ENCODE measurements around the gene CHST9.

The CHST9 gene

DNA sequence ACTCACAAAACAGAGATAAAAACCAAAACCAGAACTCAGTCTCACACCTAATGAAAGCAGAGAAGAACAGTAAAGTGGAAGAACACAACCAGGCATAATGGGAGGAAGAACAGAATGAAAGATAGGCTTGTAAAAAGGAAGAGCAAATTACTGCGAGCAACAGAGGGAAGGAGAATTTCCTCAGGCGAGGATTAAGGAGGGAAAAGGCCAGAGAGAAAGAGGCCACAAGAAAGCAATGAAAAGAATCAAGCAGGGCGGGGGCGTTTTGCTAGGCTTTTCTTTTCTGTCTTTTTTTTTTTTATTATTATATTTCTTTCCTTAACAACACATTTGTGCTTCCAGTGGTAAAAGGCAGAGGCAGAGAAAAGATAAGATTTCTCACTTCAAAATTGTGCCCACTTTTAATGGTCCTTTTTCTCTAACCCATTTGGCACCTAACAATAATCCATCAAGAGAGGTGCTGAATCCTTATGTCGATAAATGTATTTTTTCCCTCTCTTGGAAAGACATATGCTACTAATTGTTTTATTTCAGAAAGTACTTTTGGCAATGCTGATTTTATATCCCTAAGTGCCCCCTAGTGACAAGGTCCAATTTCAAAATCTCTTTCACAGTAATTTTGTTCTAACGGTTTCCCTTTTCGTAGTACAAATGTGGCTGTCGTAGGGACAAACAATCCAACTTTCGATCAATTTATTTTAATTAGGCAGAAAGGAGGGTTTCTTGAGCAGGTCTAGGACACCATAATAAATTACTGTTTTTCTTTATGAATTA is 180.9 kb downstream of the CHST9 start:
- no peak overlapping the region for H3K27ac ChIP-seq
- TF ChIP-seq, protein P1, sequence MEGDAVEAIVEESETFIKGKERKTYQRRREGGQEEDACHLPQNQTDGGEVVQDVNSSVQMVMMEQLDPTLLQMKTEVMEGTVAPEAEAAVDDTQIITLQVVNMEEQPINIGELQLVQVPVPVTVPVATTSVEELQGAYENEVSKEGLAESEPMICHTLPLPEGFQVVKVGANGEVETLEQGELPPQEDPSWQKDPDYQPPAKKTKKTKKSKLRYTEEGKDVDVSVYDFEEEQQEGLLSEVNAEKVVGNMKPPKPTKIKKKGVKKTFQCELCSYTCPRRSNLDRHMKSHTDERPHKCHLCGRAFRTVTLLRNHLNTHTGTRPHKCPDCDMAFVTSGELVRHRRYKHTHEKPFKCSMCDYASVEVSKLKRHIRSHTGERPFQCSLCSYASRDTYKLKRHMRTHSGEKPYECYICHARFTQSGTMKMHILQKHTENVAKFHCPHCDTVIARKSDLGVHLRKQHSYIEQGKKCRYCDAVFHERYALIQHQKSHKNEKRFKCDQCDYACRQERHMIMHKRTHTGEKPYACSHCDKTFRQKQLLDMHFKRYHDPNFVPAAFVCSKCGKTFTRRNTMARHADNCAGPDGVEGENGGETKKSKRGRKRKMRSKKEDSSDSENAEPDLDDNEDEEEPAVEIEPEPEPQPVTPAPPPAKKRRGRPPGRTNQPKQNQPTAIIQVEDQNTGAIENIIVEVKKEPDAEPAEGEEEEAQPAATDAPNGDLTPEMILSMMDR (conservative IDR thresholded peaks at IDR 0.05): peak; percentile 70

DNA sequence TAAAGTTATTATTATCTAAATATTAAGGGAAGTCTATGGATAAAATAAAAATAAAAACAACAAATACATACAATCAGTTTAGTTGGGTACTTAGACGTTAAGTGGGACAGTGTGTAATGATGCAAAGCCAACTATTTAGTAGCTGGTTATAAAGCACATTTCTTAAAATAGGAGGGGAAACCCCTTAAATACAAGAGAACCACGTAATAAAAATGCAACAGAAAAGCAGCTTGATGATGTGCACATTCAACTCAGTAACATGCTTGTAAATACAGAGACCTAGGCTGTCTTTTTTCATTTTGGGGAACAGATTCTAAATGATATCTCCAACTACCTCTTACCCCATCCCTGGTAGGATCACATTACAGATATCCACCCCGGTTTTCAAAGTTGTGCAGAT is 185.3 kb downstream of the CHST9 start:
- H3K27ac ChIP-seq: no peak overlapping the region
- TF ChIP-seq, protein P1 (conservative IDR thresholded peaks at IDR 0.05): no peak

DNA sequence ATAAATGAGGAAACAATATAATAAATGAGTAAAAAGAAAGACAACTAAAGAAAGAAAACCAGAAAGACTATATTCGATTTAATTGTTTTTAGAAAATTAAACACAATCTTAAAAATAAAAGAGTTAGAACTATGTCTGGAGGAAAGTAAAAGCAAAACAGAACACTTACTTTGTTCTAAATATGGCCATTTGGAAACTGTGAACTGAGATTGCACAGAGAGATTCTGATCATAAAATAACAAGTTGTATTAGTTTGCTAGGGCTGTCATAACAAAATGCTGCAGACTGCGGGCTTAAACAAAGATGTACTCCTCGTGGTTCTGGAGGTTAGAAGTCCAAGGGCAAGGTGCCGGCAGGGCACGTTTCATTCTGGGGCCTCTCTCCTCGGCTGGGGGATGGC is 191.5 kb downstream of the CHST9 start:
- no peak overlapping the region for H3K27ac ChIP-seq
- TF ChIP-seq, protein P1 (conservative IDR thresholded peaks at IDR 0.05): no peak

DNA sequence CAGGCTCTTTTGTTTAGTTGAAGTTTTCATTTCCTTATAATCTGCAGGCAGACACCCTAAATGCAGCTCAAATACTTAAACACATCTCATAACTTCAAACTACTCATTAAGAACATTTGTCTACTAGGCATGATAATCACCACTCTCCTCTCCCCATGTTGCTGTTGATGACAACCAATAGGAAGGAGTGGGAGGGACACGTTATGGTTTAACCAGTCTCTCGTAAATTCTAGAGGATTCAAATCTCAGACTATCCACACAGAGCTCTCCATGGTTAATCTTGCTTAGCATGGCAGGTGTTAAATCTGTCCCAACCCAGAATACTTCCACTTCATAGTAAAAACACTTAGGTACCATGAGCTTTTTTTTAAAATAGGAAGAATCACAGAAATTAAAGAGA is 192.2 kb downstream of the CHST9 start:
- H3K27ac ChIP-seq: no peak overlapping the region
- TF ChIP-seq, protein P1 (conservative IDR thresholded peaks at IDR 0.05): no peak

DNA sequence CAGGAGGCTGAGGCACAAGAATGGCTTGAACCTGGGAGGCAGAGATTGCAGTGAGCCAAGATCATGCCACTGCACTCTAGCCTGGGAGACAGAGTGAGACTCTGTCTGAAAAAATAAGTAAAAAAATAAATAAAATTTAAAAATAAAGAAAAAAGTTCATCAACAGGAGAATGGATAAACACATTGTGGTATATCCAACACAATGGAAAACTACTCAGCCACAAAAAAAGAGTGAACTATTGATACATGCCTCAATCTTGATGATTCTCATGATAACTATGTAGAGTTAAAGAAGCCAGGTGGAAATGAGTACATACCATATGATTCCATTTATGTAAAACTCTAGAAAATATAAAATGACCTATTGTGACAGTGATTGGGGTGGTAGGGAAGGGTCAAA is 195.3 kb downstream of the CHST9 start:
- TF ChIP-seq, protein P1 (conservative IDR thresholded peaks at IDR 0.05): no peak
- no peak overlapping the region for H3K27ac ChIP-seq

DNA sequence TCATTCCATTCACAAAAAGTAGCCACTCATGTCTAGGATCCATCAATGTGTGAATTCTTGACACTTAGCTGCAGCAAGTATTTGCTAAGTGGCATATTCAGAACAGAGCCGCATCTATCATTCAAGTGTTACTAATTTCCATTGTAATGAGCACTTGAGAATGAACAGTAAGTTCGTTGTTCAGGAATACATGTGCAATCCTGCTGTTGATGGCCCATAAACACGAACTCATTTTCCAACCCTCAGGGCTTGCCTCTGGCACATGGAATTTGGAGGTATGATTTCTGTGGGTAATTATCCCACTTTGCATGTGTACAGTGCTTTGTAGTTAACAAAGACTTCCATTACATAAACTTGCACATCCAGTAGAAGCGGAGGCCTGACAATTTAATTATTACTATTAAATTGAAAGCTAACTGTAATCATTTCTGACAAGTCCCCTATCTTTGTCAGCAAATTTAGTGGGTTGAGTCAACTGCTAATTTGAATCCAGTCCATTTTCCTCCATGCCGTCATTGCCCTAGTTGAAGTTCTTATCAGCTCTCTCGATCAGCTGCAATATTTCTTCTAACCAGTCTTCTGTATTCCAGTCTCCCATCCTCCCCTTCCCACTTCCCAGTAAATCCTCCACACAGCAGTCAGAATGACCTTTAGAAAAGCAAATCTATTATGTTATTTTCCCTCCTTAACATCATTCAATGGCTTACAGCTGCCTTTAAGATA is 203.6 kb downstream of the CHST9 start:
- H3K27ac ChIP-seq: no peak overlapping the region
- TF ChIP-seq, protein P1 (conservative IDR thresholded peaks at IDR 0.05): no peak

DNA sequence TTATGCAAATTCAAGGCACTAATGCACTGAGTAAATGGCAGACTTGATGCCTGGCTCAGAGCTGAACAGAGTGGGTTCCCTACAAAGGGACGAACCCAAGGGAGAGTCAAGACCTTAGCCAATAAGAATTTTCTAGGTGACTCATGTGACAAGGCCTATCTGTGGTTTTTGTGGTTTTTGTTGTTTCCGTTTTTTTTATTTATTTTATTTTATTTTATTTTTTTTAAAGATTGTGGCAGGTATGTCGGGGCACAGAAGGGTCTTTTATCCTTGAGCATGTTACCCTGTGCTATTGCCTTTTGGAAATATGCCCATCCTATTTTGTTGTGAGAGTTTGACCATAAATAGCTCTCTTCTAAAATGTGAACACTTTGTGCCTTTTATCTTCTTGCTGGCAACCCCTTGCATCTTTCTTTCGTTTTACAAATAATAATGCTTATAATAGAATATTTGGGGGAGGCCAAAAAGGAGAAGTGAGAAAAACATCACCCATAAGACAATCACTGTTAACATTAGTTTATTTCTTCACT is 206.2 kb downstream of the CHST9 start:
- no peak overlapping the region for H3K27ac ChIP-seq
- TF ChIP-seq, protein P1 (conservative IDR thresholded peaks at IDR 0.05): no peak

Measured in VCaP (cell line).